Measurements from ENCODE around the gene CDT1.

Gene CDT1

GRCh38 chr16:88833086-88833485 lies 29.5 kb downstream of the CDT1 start:
- Histone ChIP-seq H3K36me3 (ENCODE audit: control insufficient read depth, insufficient read depth, low read length) (no peaks in the 10 kb centered on the region), H3K9me3 (ENCODE audit: control insufficient read depth, low read length) (no peaks in the 10 kb centered on the region)

GRCh38 chr16:88834670-88835069 lies 31.1 kb downstream of the CDT1 start:
- Histone ChIP-seq H3K36me3 (ENCODE audit: control insufficient read depth, insufficient read depth, low read length) (no peaks in the 10 kb centered on the region), H3K4me3 (ENCODE audit: low read length) (no peak overlapping the region), H3K9ac (ENCODE audit: low read length) (no peak overlapping the region), H3K4me1 (ENCODE audit: control insufficient read depth, insufficient read depth, low read length) (no peaks in the 10 kb centered on the region), H3K27me3 (ENCODE audit: control insufficient read depth, insufficient read depth, low read length) (no peaks in the 10 kb centered on the region), H3K9me3 (ENCODE audit: control insufficient read depth, low read length) (no peaks in the 10 kb centered on the region)

More at GRCh38 chr16:88833086-88833485, 29.5 kb downstream of the CDT1 start:
- H3K4me1 ChIP-seq (ENCODE audit: control insufficient read depth, insufficient read depth, low read length): no peaks in the 10 kb centered on the region
- H3K9ac ChIP-seq (ENCODE audit: low read length): no peak overlapping the region
- no peak overlapping the region for H3K4me3 ChIP-seq (ENCODE audit: low read length)
- no peaks in the 10 kb centered on the region for H3K27me3 ChIP-seq (ENCODE audit: control insufficient read depth, insufficient read depth, low read length)

- Histone ChIP-seq H3K36me3 (ENCODE audit: control insufficient read depth, insufficient read depth, low read length) (no peaks in the 10 kb centered on the region), H3K9ac (ENCODE audit: low read length) (no peak overlapping the region), H3K4me3 (ENCODE audit: low read length) (no peak overlapping the region), H3K27me3 (ENCODE audit: control insufficient read depth, insufficient read depth, low read length) (no peaks in the 10 kb centered on the region), H3K9me3 (ENCODE audit: control insufficient read depth, low read length) (no peaks in the 10 kb centered on the region), H3K4me1 (ENCODE audit: control insufficient read depth, insufficient read depth, low read length) (no peaks in the 10 kb centered on the region)
Measured at GRCh38 chr16:88835383-88835782, 31.8 kb downstream of the CDT1 start.

GRCh38 chr16:88835818-88836217 lies 32.2 kb downstream of the CDT1 start:
- Histone ChIP-seq H3K9me3 (ENCODE audit: control insufficient read depth, low read length) (no peaks in the 10 kb centered on the region), H3K4me1 (ENCODE audit: control insufficient read depth, insufficient read depth, low read length) (no peaks in the 10 kb centered on the region), H3K36me3 (ENCODE audit: control insufficient read depth, insufficient read depth, low read length) (no peaks in the 10 kb centered on the region), H3K9ac (ENCODE audit: low read length) (no peak overlapping the region), H3K27me3 (ENCODE audit: control insufficient read depth, insufficient read depth, low read length) (no peaks in the 10 kb centered on the region), H3K4me3 (ENCODE audit: low read length) (no peak overlapping the region)

- no peaks in the 10 kb centered on the region for H3K4me1 ChIP-seq (ENCODE audit: control insufficient read depth, insufficient read depth, low read length)
- H3K27me3 ChIP-seq (ENCODE audit: control insufficient read depth, insufficient read depth, low read length): no peaks in the 10 kb centered on the region
- no peaks in the 10 kb centered on the region for H3K36me3 ChIP-seq (ENCODE audit: control insufficient read depth, insufficient read depth, low read length)
- no peak overlapping the region for H3K4me3 ChIP-seq (ENCODE audit: low read length)
- H3K9ac ChIP-seq (ENCODE audit: low read length): no peak overlapping the region
- no peaks in the 10 kb centered on the region for H3K9me3 ChIP-seq (ENCODE audit: control insufficient read depth, low read length)
Measured at GRCh38 chr16:88836791-88837190, 33.2 kb downstream of the CDT1 start.

- Histone ChIP-seq H3K4me3 (ENCODE audit: low read length) (no peak overlapping the region), H3K9me3 (ENCODE audit: control insufficient read depth, low read length) (no peaks in the 10 kb centered on the region), H3K27me3 (ENCODE audit: control insufficient read depth, insufficient read depth, low read length) (no peaks in the 10 kb centered on the region), H3K9ac (ENCODE audit: low read length) (no peak overlapping the region), H3K36me3 (ENCODE audit: control insufficient read depth, insufficient read depth, low read length) (no peaks in the 10 kb centered on the region), H3K4me1 (ENCODE audit: control insufficient read depth, insufficient read depth, low read length) (no peaks in the 10 kb centered on the region)
Measured at GRCh38 chr16:88837806-88838205, 34.2 kb downstream of the CDT1 start.

- H3K9ac ChIP-seq (ENCODE audit: low read length): no peak overlapping the region
- no peak overlapping the region for H3K4me3 ChIP-seq (ENCODE audit: low read length)
- no peaks in the 10 kb centered on the region for H3K36me3 ChIP-seq (ENCODE audit: control insufficient read depth, insufficient read depth, low read length)
Measured at GRCh38 chr16:88838566-88838965, 35.0 kb downstream of the CDT1 start.

GRCh38 chr16:88839026-88839529 lies 35.5 kb downstream of the CDT1 start:
- no peak overlapping the region for H3K4me3 ChIP-seq (ENCODE audit: low read length)
- no peak overlapping the region for H3K9ac ChIP-seq (ENCODE audit: low read length)
- H3K4me1 ChIP-seq (ENCODE audit: control insufficient read depth, insufficient read depth, low read length): no peaks in the 10 kb centered on the region
- H3K36me3 ChIP-seq (ENCODE audit: control insufficient read depth, insufficient read depth, low read length): no peaks in the 10 kb centered on the region
- H3K9me3 ChIP-seq (ENCODE audit: control insufficient read depth, low read length): no peaks in the 10 kb centered on the region
- no peaks in the 10 kb centered on the region for H3K27me3 ChIP-seq (ENCODE audit: control insufficient read depth, insufficient read depth, low read length)

More at GRCh38 chr16:88838566-88838965, 35.0 kb downstream of the CDT1 start:
- Histone ChIP-seq H3K9me3 (ENCODE audit: control insufficient read depth, low read length) (no peaks in the 10 kb centered on the region), H3K27me3 (ENCODE audit: control insufficient read depth, insufficient read depth, low read length) (no peaks in the 10 kb centered on the region), H3K4me1 (ENCODE audit: control insufficient read depth, insufficient read depth, low read length) (no peaks in the 10 kb centered on the region)

GRCh38 chr16:88839745-88840599 lies 36.4 kb downstream of the CDT1 start:
- no peak overlapping the region for H3K4me3 ChIP-seq (ENCODE audit: low read length)
- no peaks in the 10 kb centered on the region for H3K4me1 ChIP-seq (ENCODE audit: control insufficient read depth, insufficient read depth, low read length)
- H3K9me3 ChIP-seq (ENCODE audit: control insufficient read depth, low read length): no peaks in the 10 kb centered on the region
- H3K27me3 ChIP-seq (ENCODE audit: control insufficient read depth, insufficient read depth, low read length): no peaks in the 10 kb centered on the region
- no peaks in the 10 kb centered on the region for H3K36me3 ChIP-seq (ENCODE audit: control insufficient read depth, insufficient read depth, low read length)
- no peak overlapping the region for H3K9ac ChIP-seq (ENCODE audit: low read length)

GRCh38 chr16:88840600-88841215 lies 37.1 kb downstream of the CDT1 start:
- Histone ChIP-seq H3K27me3 (ENCODE audit: control insufficient read depth, insufficient read depth, low read length) (no peaks in the 10 kb centered on the region), H3K9ac (ENCODE audit: low read length) (no peak overlapping the region), H3K4me3 (ENCODE audit: low read length) (no peak overlapping the region), H3K9me3 (ENCODE audit: control insufficient read depth, low read length) (no peaks in the 10 kb centered on the region), H3K36me3 (ENCODE audit: control insufficient read depth, insufficient read depth, low read length) (no peaks in the 10 kb centered on the region), H3K4me1 (ENCODE audit: control insufficient read depth, insufficient read depth, low read length) (no peaks in the 10 kb centered on the region)

- Histone ChIP-seq H3K4me3 (ENCODE audit: low read length) (no peak overlapping the region), H3K9ac (ENCODE audit: low read length) (no peak overlapping the region), H3K27me3 (ENCODE audit: control insufficient read depth, insufficient read depth, low read length) (no peaks in the 10 kb centered on the region), H3K36me3 (ENCODE audit: control insufficient read depth, insufficient read depth, low read length) (no peaks in the 10 kb centered on the region), H3K9me3 (ENCODE audit: control insufficient read depth, low read length) (no peaks in the 10 kb centered on the region), H3K4me1 (ENCODE audit: control insufficient read depth, insufficient read depth, low read length) (no peaks in the 10 kb centered on the region)
Measured at GRCh38 chr16:88841521-88842307, 38.1 kb downstream of the CDT1 start.

- Histone ChIP-seq H3K9ac (ENCODE audit: low read length) (no peak overlapping the region), H3K27me3 (ENCODE audit: control insufficient read depth, insufficient read depth, low read length) (no peaks in the 10 kb centered on the region), H3K4me1 (ENCODE audit: control insufficient read depth, insufficient read depth, low read length) (no peaks in the 10 kb centered on the region), H3K9me3 (ENCODE audit: control insufficient read depth, low read length) (no peaks in the 10 kb centered on the region), H3K36me3 (ENCODE audit: control insufficient read depth, insufficient read depth, low read length) (no peaks in the 10 kb centered on the region), H3K4me3 (ENCODE audit: low read length) (no peak overlapping the region)
Measured at GRCh38 chr16:88842308-88842756, 38.7 kb downstream of the CDT1 start.

Measured in mucosa of stomach (tissue), 1 donor.